ENCODE results near the gene PNPLA5.
"Not testable (repeated sequence)": the region's sequence is repeated elsewhere in the genome, so short reads cannot be mapped to it uniquely, and the experiment has no call there.

PNPLA5 gene

GRCh38 chr22:43882122-43882767 lies 9.6 kb downstream of the PNPLA5 start:
- in situ Hi-C loops (cut with MboI; ENCODE audit: low sequenced_read_pairs), result no loop called here

- in situ Hi-C loops (cut with MboI; ENCODE audit: low sequenced_read_pairs), result no loop called here
Observed at GRCh38 chr22:43881091-43882061, 10.4 kb downstream of the PNPLA5 start.

GRCh38 chr22:43880541-43880991 lies 11.2 kb downstream of the PNPLA5 start:
- in situ Hi-C loops (cut with MboI; ENCODE audit: low sequenced_read_pairs), result no loop called here

- in situ Hi-C loops (cut with MboI; ENCODE audit: low sequenced_read_pairs), result no loop called here
Observed at GRCh38 chr22:43879901-43880540, 11.8 kb downstream of the PNPLA5 start.

GRCh38 chr22:43878831-43879550 lies 12.8 kb downstream of the PNPLA5 start:
- in situ Hi-C loops (cut with MboI; ENCODE audit: low sequenced_read_pairs), result no loop called here

- in situ Hi-C loops (cut with MboI; ENCODE audit: low sequenced_read_pairs), result no loop called here
Observed at GRCh38 chr22:43878079-43878795, 13.6 kb downstream of the PNPLA5 start.

GRCh38 chr22:43876866-43877509 lies 14.8 kb downstream of the PNPLA5 start:
- in situ Hi-C loops (cut with MboI; ENCODE audit: low sequenced_read_pairs), result no loop called here

GRCh38 chr22:43869799-43870198 lies 22.0 kb downstream of the PNPLA5 start:
- in situ Hi-C loops (cut with MboI; ENCODE audit: low sequenced_read_pairs), result no loop called here

- in situ Hi-C loops (cut with MboI; ENCODE audit: low sequenced_read_pairs), result not testable (repeated sequence)
Observed at GRCh38 chr22:43869001-43869400, 22.8 kb downstream of the PNPLA5 start.

- in situ Hi-C loops (cut with MboI; ENCODE audit: low sequenced_read_pairs), result no loop called here
Observed at GRCh38 chr22:43867839-43868635, 23.8 kb downstream of the PNPLA5 start.

- in situ Hi-C loops (cut with MboI; ENCODE audit: low sequenced_read_pairs), result no loop called here
Observed at GRCh38 chr22:43862882-43863202, 29.0 kb downstream of the PNPLA5 start.

GRCh38 chr22:43862074-43862881 lies 29.5 kb downstream of the PNPLA5 start, which contains the start of gene SULT4A1:
Gene SULT4A1 (minus strand): TSS chr22:43862513. CDS start chr22:43862382, 131 bp downstream.
- in situ Hi-C loops (cut with MboI; ENCODE audit: low sequenced_read_pairs), result no loop called here

GRCh38 chr22:43861529-43861928 lies 30.3 kb downstream of the PNPLA5 start:
- in situ Hi-C loops (cut with MboI; ENCODE audit: low sequenced_read_pairs), result no loop called here

- in situ Hi-C loops (cut with MboI; ENCODE audit: low sequenced_read_pairs), result no loop called here
Observed at GRCh38 chr22:43860831-43861230, 31.0 kb downstream of the PNPLA5 start.

GRCh38 chr22:43860126-43860525 lies 31.7 kb downstream of the PNPLA5 start:
- in situ Hi-C loops (cut with MboI; ENCODE audit: low sequenced_read_pairs), result no loop called here

GRCh38 chr22:43859621-43860020 lies 32.2 kb downstream of the PNPLA5 start:
- in situ Hi-C loops (cut with MboI; ENCODE audit: low sequenced_read_pairs), result no loop called here

GRCh38 chr22:43859176-43859575 lies 32.6 kb downstream of the PNPLA5 start:
- in situ Hi-C loops (cut with MboI; ENCODE audit: low sequenced_read_pairs), result no loop called here
